ENCODE data around the gene PDHB. TPM values are rescaled to one million over a fixed set of nuclear protein-coding genes. Genes with fewer than 3 reads are reported as not detected.

Gene PDHB
- total RNA-seq, 1 donor from 2014 or later: 68.7 TPM

- intact Hi-C loops (cut with micrococcal nuclease): no loop called here
Observed at GRCh38 chr3:58411036-58411435, 22.6 kb downstream of the PDHB start.

- intact Hi-C loops (cut with micrococcal nuclease): no loop called here
Observed at GRCh38 chr3:58409663-58410062, 24.0 kb downstream of the PDHB start.

- intact Hi-C loops (cut with micrococcal nuclease): no loop called here
Observed at GRCh38 chr3:58408906-58409305, 24.7 kb downstream of the PDHB start.

- intact Hi-C loops (cut with micrococcal nuclease): no loop called here
Observed at GRCh38 chr3:58404396-58404795, 29.2 kb downstream of the PDHB start.

- intact Hi-C loops (cut with micrococcal nuclease): loop anchor here (2.0 kb wide), 1 partner anchor 15 kb away; no protein-coding TSS in a partner anchor
Observed at GRCh38 chr3:58403513-58404109, 30.0 kb downstream of the PDHB start.

- intact Hi-C loops (cut with micrococcal nuclease): no loop called here
Observed at GRCh38 chr3:58398669-58399333, 34.8 kb downstream of the PDHB start.

- intact Hi-C loops (cut with micrococcal nuclease): no loop called here
Observed at GRCh38 chr3:58394339-58394738, 39.3 kb downstream of the PDHB start.

- intact Hi-C loops (cut with micrococcal nuclease): no loop called here
Observed at GRCh38 chr3:58392181-58392580, 41.5 kb downstream of the PDHB start.

- intact Hi-C loops (cut with micrococcal nuclease): no loop called here
Observed at GRCh38 chr3:58391156-58391865, 42.3 kb downstream of the PDHB start.

- intact Hi-C loops (cut with micrococcal nuclease): loop anchor here (1.0 to 2.0 kb wide), 2 partner anchors 14 to 53 kb away; no protein-coding TSS in a partner anchor
Observed at GRCh38 chr3:58388550-58389091, 45.0 kb downstream of the PDHB start.

- intact Hi-C loops (cut with micrococcal nuclease): loop anchor here (1.0 to 2.0 kb wide), 3 partner anchors 15 to 53 kb away; no protein-coding TSS in a partner anchor
Observed at GRCh38 chr3:58387650-58388546, 45.7 kb downstream of the PDHB start.

- intact Hi-C loops (cut with micrococcal nuclease): loop anchor here (2.0 kb wide), 1 partner anchor 32 kb away; no protein-coding TSS in a partner anchor
Observed at GRCh38 chr3:58386626-58387365, 46.8 kb downstream of the PDHB start.

- intact Hi-C loops (cut with micrococcal nuclease): no loop called here
Observed at GRCh38 chr3:58384381-58385090, 49.1 kb downstream of the PDHB start.

- intact Hi-C loops (cut with micrococcal nuclease): no loop called here
Observed at GRCh38 chr3:58383904-58384303, 49.7 kb downstream of the PDHB start.

GRCh38 chr3:58383476-58383875, 50.2 kb downstream of the PDHB start:
- intact Hi-C loops (cut with micrococcal nuclease): no loop called here

- intact Hi-C loops (cut with micrococcal nuclease): no loop called here
Observed at GRCh38 chr3:58379351-58380073, 54.1 kb downstream of the PDHB start.

GRCh38 chr3:58377750-58378149, 55.9 kb downstream of the PDHB start:
- intact Hi-C loops (cut with micrococcal nuclease): no loop called here
